KOPT-K1 (cell line): Measurements from ENCODE around the gene VAV1.
"Not testable (repeated sequence)": the region's sequence is repeated elsewhere in the genome, so short reads cannot be mapped to it uniquely, and the experiment has no call there.

Source experiments
- H3K27ac ChIP-seq: fragments of 200-600 bp; sonication (generic); 2 replicates; pipeline ENCODE4 v1.5.1; 2016; ENCODE audit warnings: antibody characterized with exemption, mild to moderate bottlenecking, low read depth, low read length; ENCODE audit not compliant: poor library complexity, severe bottlenecking
- H3K36me3 ChIP-seq: fragments of 200-600 bp; sonication (generic); 2 replicates; pipeline ENCODE4 v1.5.1; 2017; ENCODE audit warnings: antibody characterized with exemption, mild to moderate bottlenecking, low read length, moderate library complexity; ENCODE audit not compliant: insufficient read depth
- H3K9me3 ChIP-seq: fragments of 200-600 bp; sonication (generic); 2 replicates; pipeline ENCODE4 v1.5.1; 2017; ENCODE audit warnings: antibody characterized with exemption, low read length, mild to moderate bottlenecking; ENCODE audit not compliant: insufficient read depth, poor library complexity, severe bottlenecking

Gene VAV1

DNA sequence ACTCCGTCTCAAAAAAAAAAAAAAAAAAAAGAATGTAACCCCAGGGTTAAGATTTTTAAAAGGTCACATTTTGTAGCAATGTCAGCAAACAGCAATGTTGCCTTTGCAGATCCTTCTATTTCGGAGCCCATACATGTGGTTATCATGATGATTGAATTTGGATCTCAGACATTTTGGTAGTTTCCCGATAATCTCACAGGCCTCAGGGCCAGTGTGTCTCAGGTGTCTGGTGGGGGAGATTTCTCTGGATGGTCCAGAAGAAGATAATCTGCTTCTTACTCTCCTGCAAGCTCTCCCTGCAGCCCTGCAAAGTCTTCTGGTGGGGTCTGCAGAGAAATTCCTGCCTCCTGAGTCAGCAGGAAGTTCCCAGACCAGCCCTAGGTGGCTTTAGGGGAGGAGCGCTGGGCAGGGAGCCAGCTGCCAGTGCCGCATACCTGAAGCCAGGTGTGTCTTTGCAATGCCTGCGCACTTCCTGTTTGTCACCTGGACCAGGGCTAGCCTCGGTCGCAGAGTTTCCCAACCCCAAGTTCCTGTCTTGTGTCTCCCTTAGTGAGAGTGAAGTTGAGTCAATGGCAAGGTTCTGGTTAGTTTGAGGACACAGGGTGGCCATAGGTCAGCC, 6.7 kb upstream of the VAV1 start:
- Histone ChIP-seq H3K27ac (no peak overlapping the region), H3K36me3 (no peaks in the 10 kb centered on the region), H3K9me3 (no peaks in the 10 kb centered on the region)

DNA sequence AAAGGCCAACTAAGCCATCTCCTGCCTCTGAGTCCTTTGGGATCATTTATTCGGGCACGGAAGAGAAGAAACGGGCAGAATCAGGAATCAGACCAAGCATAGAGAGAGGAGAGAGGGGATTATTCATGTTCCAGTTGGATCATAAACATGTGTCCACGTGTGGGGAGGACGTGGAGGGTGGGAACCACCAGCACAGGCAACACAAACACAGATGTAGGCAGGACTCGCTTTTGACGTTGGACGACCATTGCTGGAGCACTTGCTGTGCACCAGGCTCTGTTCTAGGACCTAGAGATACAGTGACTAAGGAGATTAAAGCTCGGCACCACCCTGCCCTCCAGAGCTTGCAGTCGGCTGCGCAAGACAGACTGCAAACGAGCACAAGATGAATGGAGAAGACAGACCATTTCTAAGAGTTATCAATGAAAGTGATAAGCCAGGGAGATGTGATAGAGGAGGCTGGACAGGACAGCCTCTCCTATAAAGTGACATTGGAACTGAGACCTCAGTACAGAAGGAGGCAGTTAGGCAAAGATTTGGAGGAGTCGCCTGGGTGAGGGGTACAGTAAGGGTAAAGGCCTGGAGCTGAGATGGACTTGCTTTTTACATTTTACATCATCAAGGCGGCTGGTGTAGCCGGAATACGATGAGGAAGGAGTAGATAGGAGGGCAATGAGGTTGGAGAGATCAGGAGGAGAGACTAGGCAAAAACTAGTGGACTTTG, 6.0 kb upstream of the VAV1 start:
- no peaks in the 10 kb centered on the region for H3K36me3 ChIP-seq
- peak overlapping the region; percentile 35 for H3K27ac ChIP-seq
- H3K9me3 ChIP-seq = no peaks in the 10 kb centered on the region

GRCh38 chr19:6767081-6767356, 5.5 kb upstream of the VAV1 start:
- H3K9me3 ChIP-seq = no peaks in the 10 kb centered on the region
- no peaks in the 10 kb centered on the region for H3K36me3 ChIP-seq
- H3K27ac ChIP-seq = peak overlapping the region; percentile 35

GRCh38 chr19:6767357-6768235, 4.9 kb upstream of the VAV1 start, which contains the start of gene SH2D3A:
SH2D3A (minus strand) TSS chr19:6767435; CDS start chr19:6763748, 3,687 bp downstream.
- Histone ChIP-seq H3K9me3 (no peaks in the 10 kb centered on the region), H3K36me3 (no peaks in the 10 kb centered on the region), H3K27ac (peak within 1 kb of the TSS; percentile 35)

- H3K27ac ChIP-seq = peak overlapping the region; percentile 22
- no peaks in the 10 kb centered on the region for H3K9me3 ChIP-seq
- H3K36me3 ChIP-seq = no peaks in the 10 kb centered on the region
These were observed 4.2 kb upstream of the VAV1 start for GRCh38 chr19:6768236-6768785.

DNA sequence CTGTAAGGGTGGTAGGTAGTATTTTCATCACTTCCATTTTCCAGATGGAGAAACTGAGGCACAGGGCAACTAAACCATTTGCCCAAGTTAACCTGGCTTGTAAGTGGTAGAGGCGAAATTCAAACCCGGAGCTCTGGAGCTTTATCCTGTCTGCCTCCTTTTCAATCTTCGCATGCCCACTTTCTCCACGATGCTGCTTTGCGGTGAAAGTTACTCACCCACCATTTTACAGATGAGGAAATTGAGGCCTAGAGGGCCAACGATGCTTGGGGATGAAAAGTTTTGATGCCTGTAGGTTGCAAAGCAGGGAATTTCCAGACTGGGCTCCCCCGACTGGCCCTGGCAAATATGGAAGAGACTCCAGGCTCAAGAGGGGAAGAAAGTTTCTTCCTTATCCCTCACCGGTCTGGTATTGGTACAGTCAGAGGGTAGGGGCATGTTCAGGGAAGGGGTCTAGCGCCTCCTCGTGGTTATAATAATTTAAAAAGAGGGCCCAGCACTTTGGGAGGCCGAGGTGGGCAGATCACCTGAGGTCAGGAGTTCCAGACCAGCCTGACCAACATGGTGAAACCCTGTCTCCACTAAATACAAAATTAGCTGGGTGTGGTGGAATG, 3.4 kb upstream of the VAV1 start:
- no peaks in the 10 kb centered on the region for H3K9me3 ChIP-seq
- no peaks in the 10 kb centered on the region for H3K36me3 ChIP-seq
- no peak overlapping the region for H3K27ac ChIP-seq

GRCh38 chr19:6771648-6772027, 870 bp upstream of the VAV1 start:
- Histone ChIP-seq H3K36me3 (peaks cover 20% of the 10 kb centered on the region), H3K27ac (peak overlapping the region; percentile 96)
- H3K9me3 ChIP-seq = not testable (repeated sequence)

DNA sequence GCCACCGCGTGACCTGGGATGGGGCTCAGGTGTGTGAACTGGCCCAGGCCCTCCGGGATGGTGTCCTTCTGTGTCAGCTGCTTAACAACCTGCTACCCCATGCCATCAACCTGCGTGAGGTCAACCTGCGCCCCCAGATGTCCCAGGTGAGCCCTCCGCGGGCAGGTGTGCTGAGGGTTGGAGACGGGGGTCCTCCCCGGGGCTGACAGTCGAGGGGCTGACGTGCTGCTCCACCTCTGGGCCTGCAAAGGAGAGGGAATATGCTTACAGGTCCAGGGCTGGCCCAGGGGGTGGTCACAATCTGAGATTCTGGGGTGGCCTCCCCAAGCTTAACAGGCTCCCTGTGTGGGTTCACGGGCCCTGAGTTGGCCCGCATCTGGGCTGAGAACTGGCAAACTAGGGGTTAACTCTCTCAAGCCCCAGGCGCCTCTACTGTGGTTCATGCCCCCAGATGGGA, 386 bp downstream of the VAV1 start:
- H3K27ac ChIP-seq = peak overlapping the region; percentile 96

GRCh38 chr19:6773323-6773931, 919 bp downstream of the VAV1 start:
- Histone ChIP-seq H3K27ac (peak overlapping the region; percentile 96), H3K9me3 (no peaks in the 10 kb centered on the region), H3K36me3 (peaks cover 37% of the 10 kb centered on the region)

More for the DNA sequence above, 386 bp downstream of the VAV1 start:
- Histone ChIP-seq H3K36me3 (peaks cover 32% of the 10 kb centered on the region), H3K9me3 (no peaks in the 10 kb centered on the region)

DNA sequence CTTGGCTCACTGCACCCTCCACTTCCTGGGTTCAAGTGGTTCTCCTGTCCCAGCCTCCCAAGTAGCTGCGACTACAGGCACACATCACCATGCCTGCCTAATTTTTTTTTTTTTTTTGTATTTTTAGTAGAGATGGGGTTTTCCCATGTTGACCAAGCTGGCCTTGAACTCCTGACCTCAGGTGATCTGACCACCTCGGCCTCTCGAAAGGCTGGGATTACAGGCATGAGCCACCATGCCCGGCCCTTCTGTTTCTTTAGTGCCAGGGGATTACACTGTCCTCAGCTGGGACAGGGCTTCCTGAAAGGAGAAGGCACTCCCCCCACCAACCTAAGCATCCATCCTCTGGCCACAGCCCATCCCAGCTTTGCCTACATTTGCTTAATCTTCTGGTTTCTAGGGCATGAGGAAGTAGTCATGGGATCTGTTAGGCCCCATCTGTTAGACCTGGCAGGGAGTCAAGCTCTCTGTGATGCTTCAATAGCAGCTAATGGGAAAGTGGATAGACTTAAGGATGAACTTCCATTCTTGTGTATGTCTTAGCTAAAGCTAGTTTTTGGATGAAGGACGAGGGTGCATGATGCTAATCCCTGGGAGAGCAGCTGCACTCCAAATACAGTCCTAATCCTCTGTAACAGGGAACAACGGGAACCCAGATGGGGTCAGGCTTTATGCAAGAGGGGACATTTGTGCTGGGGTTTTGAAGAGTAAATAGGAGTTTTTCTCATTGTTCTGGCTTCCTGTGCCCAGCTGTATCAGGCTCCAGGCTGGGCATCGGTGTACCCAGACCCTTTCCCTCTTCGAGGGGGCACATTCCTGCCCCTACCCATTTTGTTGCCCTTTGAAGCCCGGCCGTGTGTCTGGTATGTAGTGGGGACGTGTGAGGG, 2.6 kb downstream of the VAV1 start:
- no peaks in the 10 kb centered on the region for H3K9me3 ChIP-seq
- H3K27ac ChIP-seq = no peak overlapping the region
- H3K36me3 ChIP-seq = peaks cover 48% of the 10 kb centered on the region

DNA sequence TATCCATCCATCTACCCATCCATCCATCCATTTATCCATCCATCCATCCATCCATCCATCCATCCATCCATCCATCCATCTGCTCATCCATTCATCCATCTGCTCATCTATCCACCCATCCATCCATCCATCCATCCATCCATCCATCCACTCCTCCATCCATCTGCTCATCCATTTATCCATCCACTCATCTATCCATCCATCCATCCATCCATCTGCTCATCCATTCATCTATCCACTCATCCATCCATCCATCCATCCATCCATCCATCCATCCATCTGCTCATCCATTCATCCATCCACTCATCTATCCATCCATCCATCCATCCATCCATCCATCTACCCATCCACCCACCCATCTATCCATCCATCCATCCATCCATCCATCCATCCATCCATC, 3.5 kb downstream of the VAV1 start:
- H3K36me3 ChIP-seq = peaks cover 58% of the 10 kb centered on the region
- not testable (repeated sequence) for H3K9me3 ChIP-seq, H3K27ac ChIP-seq

DNA sequence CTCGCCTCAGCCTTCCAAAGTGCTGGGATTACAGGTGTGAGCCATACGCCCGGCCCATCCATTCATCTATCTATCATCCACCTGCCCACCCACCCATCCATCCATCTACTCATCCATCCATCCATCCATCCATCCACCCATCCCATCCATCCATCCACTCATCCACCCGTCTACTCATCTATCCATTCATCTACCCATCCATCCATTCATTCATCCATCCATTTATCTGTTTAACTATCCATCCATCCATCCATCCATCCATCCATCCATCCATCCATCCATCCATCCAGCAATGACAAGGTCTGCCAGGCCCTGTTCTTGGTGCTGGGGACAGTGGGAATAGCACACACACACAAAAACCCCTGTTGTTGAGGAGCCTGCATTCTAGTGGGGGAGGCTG, 4.5 kb downstream of the VAV1 start:
- H3K9me3 ChIP-seq = no peaks in the 10 kb centered on the region
- peak overlapping the region; percentile 44 for H3K27ac ChIP-seq
- peaks cover 68% of the 10 kb centered on the region for H3K36me3 ChIP-seq

GRCh38 chr19:6777434-6777833, 4.9 kb downstream of the VAV1 start:
- Histone ChIP-seq H3K9me3 (no peaks in the 10 kb centered on the region), H3K36me3 (peaks cover 72% of the 10 kb centered on the region), H3K27ac (peak overlapping the region; percentile 44)

- Histone ChIP-seq H3K9me3 (no peaks in the 10 kb centered on the region), H3K36me3 (peaks cover 81% of the 10 kb centered on the region), H3K27ac (peak overlapping the region; percentile 44)
These were observed 5.9 kb downstream of the VAV1 start for GRCh38 chr19:6778386-6778785.
